HK-2 (cell line): ENCODE results near the gene NBEA.

Experiments
- DNase-seq: peaks from one replicate; pipeline ENCODE4 v3.0.0-alpha.2; 2018; ENCODE audit not compliant: unreplicated experiment

The NBEA gene

GRCh38 chr13:35283856-35284255 lies 341.8 kb downstream of the NBEA start:
- DNase-seq, result no peak

DNA sequence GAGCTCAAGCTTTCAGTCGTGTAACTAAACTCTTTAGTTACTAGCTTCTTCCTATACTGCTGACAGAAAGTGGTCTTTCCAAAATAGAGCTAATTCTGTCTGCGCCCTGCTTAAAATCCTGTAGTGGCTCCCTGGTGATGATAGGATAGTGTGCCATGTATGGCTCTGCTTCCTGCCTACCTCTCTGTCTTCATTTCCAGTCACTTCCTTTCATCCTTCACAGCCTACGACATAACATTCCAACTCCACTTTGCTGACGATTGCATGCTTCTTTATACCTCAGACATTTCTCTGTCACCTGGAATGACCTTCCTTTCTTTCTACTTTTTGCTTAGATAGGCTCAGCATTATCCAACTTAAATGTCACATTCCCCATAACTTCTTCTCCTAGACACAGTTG lies 343.6 kb downstream of the NBEA start:
- DNase-seq, result no peak

DNA sequence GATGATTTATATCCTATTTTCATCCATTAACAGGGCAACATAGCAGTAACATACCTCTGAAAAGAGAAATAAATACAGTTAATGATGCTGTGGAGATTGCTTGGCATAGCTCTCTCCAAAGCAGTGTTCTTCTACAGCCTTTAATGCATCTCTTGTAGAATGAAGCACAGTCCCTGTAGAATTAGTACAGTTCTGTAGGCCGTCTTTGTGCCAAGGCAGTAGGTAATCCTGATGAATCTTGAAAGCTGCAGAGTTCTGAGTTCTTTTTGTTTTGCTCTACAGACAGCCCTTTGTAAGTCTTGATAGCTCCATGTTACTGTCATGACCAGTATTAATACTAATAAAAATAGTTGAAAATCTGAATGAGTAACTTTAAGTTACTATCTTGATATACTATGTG lies 350.3 kb downstream of the NBEA start:
- DNase-seq, result no peak

DNA sequence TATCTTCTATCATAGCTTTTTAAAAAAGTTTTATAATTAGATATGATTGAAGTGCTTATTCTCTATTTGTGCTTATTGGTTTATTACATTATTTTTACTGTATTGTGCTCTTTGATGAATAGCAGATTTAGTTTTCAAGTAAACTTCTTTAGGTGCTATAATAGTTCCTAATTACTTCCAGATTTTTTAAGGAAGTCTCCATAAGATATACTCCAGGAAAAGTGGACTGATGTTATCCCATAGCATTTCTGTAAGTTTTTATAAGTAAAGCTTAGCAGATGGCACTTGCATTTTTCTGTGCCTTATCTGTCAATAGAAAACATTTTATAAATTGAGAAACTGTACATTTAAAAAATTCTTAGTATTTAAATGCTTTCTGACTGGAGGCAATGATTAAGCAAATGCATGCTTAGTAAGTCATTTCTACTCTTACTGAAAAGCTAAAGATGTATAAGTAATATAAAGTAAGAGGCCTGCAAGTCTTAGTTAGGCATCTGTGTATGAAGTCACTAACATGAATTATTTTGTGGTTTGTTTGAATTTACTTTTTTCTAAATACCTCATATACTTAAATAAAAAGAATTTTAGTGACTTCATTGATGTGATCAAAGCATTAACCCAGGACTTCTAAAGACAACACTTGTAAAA lies 351.6 kb downstream of the NBEA start:
- no peak for DNase-seq

DNA sequence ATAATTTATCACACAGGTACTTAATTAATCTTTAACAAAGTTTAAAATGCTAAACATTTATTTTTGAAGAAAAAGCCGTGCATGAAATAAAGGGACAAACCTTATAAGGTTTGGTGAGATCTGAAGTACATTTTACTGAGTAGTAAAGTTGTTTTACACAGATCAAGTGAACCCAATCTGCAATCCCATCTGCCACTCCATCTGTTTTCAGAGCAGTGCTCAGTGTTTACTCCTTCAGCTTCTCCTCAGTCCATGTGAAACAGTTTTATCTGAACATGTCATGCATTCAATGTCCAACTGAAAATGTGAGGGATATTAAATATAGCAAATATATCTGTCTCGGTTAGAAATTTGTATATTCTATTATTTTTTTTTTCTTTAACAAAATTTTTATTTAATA lies 367.6 kb downstream of the NBEA start:
- DNase-seq, result no peak

- DNase-seq, result no peak
These were observed 390.1 kb downstream of the NBEA start for GRCh38 chr13:35332134-35332533.

DNA sequence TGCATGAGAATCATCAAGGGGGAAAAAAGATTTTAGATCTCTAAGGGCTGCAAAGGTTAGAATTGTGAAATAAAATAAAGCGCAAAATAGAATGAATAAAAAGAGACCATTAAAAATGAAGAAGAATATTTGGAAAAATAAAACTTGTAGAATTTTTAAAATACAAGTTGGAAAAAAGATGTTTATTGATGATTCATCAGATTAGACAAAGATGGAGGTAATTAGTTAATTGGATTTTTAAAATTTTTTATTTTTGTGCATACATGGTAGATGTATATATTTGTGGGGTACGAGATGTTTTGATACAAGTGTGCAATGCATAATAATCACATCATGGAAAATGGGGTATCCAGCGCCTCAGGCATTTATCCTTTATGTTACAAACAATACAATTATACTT lies 391.1 kb downstream of the NBEA start:
- DNase-seq, result no peak

DNA sequence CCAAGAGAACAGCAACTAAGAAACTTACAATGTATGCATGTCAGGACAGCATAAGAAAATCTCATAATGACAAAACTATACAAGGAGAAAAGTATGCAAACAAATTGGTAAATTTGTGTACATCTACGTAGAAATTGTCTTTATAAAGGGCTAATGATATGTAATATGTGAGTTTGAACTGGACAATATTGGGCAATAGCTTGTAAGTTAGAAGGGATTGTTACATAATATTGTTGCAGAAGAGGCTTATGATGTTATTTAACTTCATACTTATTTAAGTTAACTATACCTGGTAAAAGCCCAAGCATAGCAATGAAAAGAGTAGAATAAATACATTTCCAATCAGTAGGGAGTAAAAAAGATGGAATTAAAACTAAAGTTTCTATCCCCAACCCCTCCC lies 400.4 kb downstream of the NBEA start:
- no peak for DNase-seq

- no peak for DNase-seq
These were observed 401.3 kb downstream of the NBEA start for GRCh38 chr13:35343417-35343816.

DNA sequence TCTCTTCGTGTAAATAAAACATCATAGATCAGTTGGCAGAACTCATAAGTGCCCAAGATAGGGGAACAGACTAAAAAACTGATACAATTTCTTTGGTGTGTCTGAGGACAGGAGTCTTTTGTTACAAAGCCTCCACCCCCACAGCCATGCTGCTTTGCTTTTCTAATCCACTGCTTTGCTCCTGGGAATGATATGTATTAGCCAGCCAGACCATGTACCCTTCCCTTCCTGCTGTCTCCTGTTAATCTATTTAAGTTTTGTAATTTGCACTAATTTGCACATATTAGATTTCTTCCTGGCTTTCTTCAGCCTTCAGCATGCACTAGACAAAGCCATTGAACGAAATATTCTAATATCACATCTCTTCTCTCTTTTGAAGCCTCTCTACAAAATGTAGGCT lies 403.9 kb downstream of the NBEA start:
- DNase-seq, result no peak

DNA sequence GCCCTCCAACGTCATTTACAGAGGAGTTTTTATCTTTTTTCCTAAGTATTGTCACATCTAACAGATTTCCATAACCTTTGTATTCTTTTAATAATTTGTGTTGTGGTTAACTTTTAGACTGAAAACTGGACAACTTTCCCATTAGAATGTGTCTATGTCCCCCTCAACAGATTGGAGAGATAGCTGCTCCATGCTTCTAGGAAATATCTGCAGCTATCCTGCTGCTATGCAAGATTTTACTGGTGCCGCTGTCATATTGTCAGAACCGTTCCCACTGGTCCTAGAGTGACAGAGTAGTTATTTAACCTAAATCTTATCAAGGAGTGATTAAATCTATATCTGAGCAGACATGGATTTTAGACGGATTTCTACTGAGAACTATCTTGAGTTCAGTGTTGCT lies 404.4 kb downstream of the NBEA start:
- DNase-seq, result no peak

GRCh38 chr13:35347679-35348205 lies 405.7 kb downstream of the NBEA start:
- no peak for DNase-seq

DNA sequence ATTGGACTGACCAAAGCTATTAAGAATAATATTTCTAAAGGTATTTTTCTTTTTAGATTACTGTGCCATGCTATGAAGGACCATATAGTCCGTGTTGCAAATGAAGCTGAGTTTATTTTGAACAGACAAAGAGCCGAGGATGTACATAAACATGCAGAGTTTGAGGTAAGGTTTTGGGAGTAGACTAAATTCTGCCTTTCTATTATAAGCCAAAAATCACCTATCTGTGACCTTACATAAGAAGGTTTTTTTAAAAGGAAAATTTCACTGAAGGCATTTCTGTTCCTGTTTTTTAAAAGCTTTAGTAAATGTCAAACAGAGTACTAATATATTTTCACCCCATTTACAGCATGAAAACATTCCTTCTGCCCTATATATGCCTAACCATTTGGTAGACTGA lies 407.0 kb downstream of the NBEA start:
- no peak for DNase-seq

GRCh38 chr13:35349673-35350278 lies 407.7 kb downstream of the NBEA start:
- no peak for DNase-seq

DNA sequence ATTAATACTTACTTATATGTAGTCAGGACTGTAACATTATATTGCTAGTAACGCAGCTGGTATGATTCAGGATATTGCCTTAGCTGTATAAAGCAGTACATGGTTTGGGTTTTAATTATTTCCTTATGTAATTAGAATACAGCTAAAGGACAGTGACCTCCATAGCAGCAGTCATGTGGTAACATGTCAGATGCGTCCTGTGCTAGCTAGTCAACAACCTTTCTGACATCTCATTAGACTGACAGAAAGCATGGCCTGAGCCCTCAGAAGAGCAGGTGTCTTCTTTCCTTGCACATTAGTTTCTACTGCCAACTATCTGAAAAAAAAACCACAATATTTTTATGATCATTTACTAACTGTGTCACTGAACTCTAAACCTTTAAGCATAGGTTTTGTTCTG lies 412.2 kb downstream of the NBEA start:
- DNase-seq, result no peak

DNA sequence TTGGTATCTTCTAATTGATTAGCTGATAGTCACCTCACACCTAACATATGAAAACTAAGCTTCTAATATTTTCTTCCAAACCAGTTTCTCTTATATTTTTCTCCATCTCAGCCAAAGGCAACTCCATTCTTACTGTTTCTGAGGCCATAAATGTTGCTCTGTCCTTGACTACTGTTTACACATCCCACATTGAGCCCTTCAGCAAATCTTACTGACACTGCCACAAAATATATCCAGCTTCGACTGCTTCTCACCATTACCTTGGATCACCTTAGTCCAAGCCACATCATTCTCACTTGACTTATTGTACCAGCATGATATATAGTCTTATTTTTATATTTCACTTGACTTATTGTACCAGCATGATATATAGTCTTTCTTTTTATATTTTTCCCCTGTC lies 412.8 kb downstream of the NBEA start:
- no peak for DNase-seq

- no peak for DNase-seq
These were observed 414.5 kb downstream of the NBEA start for GRCh38 chr13:35356572-35356971.

- no peak for DNase-seq
These were observed 423.8 kb downstream of the NBEA start for GRCh38 chr13:35365883-35366282.

GRCh38 chr13:35367586-35367985 lies 425.5 kb downstream of the NBEA start:
- DNase-seq, result no peak

DNA sequence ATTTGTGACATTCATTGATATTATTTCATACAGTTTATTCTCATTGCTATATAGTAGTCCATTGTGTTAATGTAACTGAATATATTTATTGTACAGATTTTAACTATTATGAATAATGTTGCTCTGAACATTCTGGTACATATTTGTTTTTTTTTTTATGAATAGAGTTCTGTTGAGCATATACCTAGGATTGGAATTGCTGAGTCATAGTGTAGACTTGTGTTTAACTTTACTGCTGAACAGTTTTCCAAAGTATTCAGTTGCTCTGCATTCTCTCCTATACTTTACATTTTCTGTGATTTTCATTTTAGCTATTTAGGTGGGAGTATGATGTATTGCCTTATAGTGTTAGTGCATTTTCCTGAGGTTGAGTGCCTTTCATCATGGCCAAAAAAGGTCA lies 436.9 kb downstream of the NBEA start:
- DNase-seq, result no peak

- no peak for DNase-seq
These were observed 437.6 kb downstream of the NBEA start for GRCh38 chr13:35379663-35380062.

GRCh38 chr13:35387682-35388250 lies 445.7 kb downstream of the NBEA start:
- no peak for DNase-seq
